Fibroblast of villous mesenchyme (primary cell): ENCODE measurements around the gene KASH5. TPM values are rescaled to one million over a fixed set of nuclear protein-coding genes. Genes with fewer than 3 reads are reported as not detected.

Experiments used
- DNase-seq: peaks from one replicate; pipeline ENCODE4 v3.0.0-alpha.2; 2010; ENCODE audit warnings: low read depth
- H3K4me3 ChIP-seq: 2 replicates; pipeline ENCODE4 v1.5.1; 2011; ENCODE audit warnings: low read depth, mild to moderate bottlenecking, low read length
- total RNA-seq: library from RNA; depleted of rRNA; stranded (reverse); fragments of >200 nt; gene quantifications from 2 replicates; pipeline ENCODE4 v1.2.3, GENCODE V29; 2012
- TF ChIP-seq, protein P1 (sequence below): IDR thresholded peaks from 2 replicates; pipeline ENCODE4 v1.5.1; 2012; ENCODE audit warnings: low read depth, mild to moderate bottlenecking, low read length; ENCODE audit not compliant: insufficient read depth

The KASH5 gene
- total RNA-seq, 1 donor, result not detected

DNA sequence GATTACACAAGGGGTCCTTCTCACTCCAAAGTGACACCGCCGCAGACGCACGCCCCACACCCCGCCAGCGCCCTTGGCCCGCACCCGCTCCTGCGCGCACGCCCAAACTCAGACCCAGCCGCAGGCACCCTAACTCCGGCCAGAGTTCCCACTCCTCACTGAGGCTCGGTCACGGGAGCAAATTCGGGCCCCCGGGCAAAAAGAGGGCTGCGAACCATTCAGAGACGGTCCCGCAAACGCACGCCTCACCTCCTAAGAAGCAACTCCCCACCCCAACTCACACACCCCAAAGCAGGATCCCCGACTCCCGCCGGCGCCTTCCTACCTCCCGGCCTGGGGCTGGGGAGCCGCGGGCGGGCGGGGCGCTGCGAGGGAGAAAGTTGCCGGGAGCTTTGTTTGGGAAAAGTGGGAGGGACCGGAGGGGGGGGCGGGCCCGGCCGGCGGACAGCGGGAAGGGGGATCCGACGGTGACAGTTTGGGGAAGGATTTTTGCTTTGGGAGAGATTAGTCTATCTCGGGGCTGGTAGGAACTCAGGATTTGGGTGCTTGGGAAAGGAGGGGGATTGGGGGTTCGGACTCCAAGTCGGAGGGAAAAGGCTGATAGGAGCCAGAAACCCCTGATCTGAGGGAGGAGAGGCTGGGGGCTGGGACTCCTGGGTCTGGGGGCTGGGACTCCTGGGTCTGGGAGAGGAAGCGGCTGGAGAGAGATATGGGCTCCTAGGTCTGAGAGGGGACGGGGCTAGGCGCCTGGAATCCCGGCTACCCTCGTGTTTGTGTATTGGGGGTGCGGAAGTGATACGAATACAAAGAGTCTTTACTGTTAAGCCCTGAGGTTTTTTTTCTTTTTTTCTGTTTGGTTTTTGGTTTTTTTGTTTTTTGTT, 25.8 kb upstream of the KASH5 start, which contains the start of gene TEAD2:
Gene TEAD2, minus strand, starts transcription at position 369 of the 881 bp plus-strand sequence. CDS start 2,341 bp downstream, outside the sequence.
- TF ChIP-seq, protein P1, sequence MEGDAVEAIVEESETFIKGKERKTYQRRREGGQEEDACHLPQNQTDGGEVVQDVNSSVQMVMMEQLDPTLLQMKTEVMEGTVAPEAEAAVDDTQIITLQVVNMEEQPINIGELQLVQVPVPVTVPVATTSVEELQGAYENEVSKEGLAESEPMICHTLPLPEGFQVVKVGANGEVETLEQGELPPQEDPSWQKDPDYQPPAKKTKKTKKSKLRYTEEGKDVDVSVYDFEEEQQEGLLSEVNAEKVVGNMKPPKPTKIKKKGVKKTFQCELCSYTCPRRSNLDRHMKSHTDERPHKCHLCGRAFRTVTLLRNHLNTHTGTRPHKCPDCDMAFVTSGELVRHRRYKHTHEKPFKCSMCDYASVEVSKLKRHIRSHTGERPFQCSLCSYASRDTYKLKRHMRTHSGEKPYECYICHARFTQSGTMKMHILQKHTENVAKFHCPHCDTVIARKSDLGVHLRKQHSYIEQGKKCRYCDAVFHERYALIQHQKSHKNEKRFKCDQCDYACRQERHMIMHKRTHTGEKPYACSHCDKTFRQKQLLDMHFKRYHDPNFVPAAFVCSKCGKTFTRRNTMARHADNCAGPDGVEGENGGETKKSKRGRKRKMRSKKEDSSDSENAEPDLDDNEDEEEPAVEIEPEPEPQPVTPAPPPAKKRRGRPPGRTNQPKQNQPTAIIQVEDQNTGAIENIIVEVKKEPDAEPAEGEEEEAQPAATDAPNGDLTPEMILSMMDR, result no peak
- H3K4me3 ChIP-seq, result peak within 1 kb of the TSS; percentile 96
- DNase-seq, result peak; percentile 66

DNA sequence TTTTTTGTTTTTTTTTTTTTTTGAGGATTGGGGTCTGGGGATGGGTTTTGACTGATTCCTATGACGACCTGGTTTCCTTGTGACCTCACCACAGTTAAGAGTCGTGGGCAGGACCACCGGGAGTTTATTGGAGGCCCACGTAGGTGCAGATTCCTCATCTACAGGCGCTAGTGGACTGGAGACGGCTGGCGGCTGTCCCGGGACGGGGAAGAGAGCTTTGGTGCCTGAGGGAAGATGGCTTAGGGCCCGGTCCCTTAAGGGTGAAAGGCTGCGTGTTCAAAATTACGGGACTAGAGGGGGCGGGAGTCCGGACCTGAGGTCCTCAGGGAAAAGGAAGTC, 25.2 kb upstream of the KASH5 start:
- TF ChIP-seq, protein P1, result no peak
- peak overlapping the region; percentile 96 for H3K4me3 ChIP-seq
- DNase-seq, result peak; percentile 56

DNA sequence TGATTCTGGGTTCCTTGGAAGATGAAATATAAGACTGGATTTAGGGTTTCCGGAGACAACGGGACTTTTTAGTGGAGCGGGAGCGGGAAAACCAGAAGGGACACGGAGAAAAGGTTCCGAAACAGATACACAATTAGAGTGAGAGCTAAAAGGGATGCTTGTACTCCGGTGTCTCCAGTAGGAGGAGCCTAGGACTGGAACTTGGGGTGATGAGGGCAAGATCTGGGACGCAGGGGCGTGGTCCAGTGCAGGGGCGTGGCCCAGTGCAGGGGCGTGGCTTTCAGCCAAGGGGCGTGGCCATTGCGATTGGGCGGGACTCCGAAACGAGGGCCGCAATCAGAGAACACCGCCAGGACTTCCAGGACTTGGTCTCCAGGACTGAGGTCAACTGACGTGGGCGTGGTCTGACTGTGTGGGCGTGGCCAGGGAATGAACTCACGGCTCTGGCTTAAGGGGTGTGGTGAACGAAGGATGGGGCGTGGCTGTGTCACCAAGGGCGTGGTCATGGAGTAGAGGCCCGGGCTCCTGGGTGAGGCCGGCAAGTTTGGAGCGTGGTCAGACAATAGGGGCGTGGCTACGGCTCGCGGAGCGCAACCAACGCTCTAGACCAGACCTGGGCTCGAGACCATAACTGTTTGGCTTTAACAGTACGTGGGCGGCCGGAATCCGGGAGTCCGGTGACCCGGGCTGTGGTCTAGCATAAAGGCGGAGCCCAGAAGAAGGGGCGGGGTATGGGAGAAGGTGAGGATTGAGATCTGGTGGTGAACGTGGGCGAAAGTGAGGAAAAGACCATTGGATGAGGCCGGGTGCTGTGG, 24.6 kb upstream of the KASH5 start, which contains the start of gene DKKL1:
Gene DKKL1, plus strand, starts transcription at position 610 of the 815 bp plus-strand sequence. Its CDS starts 122 bp downstream, at position 732.
- TF ChIP-seq, protein P1, result peak; percentile 27
- peak within 1 kb of the TSS; percentile 96 for H3K4me3 ChIP-seq
- peak; percentile 100 for DNase-seq

DNA sequence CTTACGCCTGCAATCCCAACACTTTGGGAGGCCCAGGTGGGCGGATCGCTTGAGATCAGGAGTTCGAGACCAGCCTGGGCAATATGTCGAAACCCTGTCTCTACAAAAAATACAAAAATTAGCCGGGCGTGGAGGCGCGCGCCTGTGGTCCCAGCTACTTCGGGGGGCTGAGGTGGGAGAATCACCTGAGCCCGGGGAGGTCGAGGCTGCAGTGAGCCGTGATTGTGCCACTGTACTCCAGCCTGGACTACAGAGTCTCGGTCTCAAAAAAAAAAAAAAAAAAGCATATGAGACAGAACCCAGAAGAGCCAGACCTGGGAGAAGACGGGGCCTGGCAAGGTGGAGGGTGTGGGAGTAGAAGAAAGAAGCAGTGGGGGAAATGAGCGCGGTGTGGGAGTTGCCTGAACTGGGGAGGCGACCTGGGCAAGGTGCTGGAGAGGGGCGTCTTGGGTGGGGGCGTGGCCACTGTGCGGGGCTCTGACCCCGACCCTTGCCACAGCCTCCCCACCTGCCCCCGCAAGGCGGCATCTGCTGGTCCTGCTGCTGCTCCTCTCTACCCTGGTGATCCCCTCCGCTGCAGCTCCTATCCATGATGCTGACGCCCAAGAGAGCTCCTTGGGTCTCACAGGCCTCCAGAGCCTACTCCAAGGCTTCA, 23.8 kb upstream of the KASH5 start:
- TF ChIP-seq, protein P1, result no peak
- DNase-seq, result no peak
- peak overlapping the region; percentile 47 for H3K4me3 ChIP-seq

DNA sequence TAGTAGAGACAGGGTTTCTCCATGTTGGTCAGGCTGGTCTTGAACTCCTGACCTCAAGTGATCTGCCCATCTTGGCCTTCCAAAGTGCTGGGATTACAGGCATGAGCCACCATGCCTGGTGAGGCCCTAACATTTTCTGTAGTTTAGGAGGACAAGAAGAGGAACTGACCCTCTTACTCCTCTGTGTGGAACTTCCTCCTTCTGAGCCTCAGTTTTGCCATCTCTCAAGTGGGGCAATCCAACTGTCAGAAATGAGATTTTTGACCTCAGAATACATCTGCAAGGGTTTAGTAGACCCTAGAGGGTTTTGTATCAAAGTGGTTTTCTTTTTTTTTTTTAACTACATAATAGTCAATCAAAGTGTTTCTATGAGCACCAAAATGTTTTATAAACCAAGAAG, 21.9 kb upstream of the KASH5 start:
- no peak for DNase-seq
- no peak overlapping the region for H3K4me3 ChIP-seq
- TF ChIP-seq, protein P1, result no peak

DNA sequence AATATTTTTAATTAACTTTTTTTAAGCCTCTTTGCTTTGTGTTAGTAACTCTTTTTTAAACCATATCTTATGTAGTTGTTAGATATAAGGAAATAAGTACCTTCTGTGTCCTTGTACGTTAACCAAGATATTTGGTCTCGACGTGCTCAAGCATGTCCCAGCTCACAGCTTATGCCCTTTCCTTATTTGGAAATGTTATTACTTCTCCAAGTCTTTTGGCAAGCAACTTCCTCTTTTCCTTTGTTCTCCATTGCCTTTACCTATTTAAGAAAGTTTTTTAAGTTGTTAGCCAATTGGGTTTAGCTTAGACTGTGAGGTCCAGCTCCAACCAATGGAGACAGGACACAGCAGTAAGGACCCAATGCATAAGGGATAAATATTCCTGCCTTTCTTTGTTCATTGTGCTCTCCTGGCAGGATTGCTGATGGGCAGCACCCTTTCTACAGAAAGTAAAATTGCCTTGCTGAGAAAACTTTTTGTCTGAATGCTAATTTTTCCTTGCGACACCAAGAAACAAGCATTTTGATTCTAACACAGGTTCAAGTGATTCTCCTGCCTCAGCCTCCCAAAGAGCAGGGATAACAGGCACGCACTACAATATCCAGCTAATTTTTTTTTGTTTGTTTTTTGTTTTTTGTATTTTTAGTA, 19.2 kb upstream of the KASH5 start:
- DNase-seq, result no peak
- TF ChIP-seq, protein P1, result no peak
- no peak overlapping the region for H3K4me3 ChIP-seq
